Sigmoid colon (tissue), 7 donors: ENCODE measurements around the gene F12. TPM values are rescaled to one million over a fixed set of nuclear protein-coding genes. Genes with fewer than 3 reads are reported as not detected.

Experiments
- DNase-seq: peaks from one replicate; pipeline ENCODE4 v3.0.0-alpha.2; 2019
- H3K27ac ChIP-seq, 4 donors: fragments of 200-600 bp; sonication (generic); one replicate each; pipeline ENCODE4 v1.5.1; 2016 to 2019; ENCODE audit warnings: mild to moderate bottlenecking in 1 of 4
- H3K27me3 ChIP-seq, 3 donors: fragments of 200-600 bp; sonication (generic); one replicate each; pipeline ENCODE4 v1.5.1; 2019; ENCODE audit warnings: mild to moderate bottlenecking in 1 of 3
- H3K36me3 ChIP-seq, 4 donors: fragments of 200-600 bp; sonication (generic); one replicate each; pipeline ENCODE4 v1.5.1; 2016 to 2019
- H3K4me1 ChIP-seq, 4 donors: fragments of 200-600 bp; sonication (generic); one replicate each; pipeline ENCODE4 v1.5.1; 2017 to 2019
- H3K4me3 ChIP-seq, 4 donors: fragments of 200-600 bp; sonication (generic); one replicate each; pipeline ENCODE4 v1.5.1; 2017 to 2019; ENCODE audit warnings: mild to moderate bottlenecking in 2 of 4, moderate library complexity in 1 of 4
- H3K9me3 ChIP-seq, 4 donors: fragments of 200-600 bp in 3 of 4; sonication (generic) in 3 of 4; one replicate each; pipeline versions ENCODE4 v1.5.1 to v1.6.1; 2013 to 2019
- CTCF ChIP-seq, 4 experiments: fragments of 450-650 bp in 3 of 4; fragments of 200-600 bp in 1 of 4; IDR thresholded peaks; one replicate each; pipeline ENCODE4 v1.5.1; 2016 to 2019; ENCODE audit warnings: antibody characterized with exemption in 4 of 4, mild to moderate bottlenecking in 3 of 4, moderate library complexity in 2 of 4
- EP300 ChIP-seq, 4 donors: sonication (generic); formaldehyde crosslinking; IDR thresholded peaks; one replicate each; pipeline ENCODE4 v1.6.1; 2017; ENCODE audit warnings: antibody characterized with exemption in 4 of 4
- POLR2A ChIP-seq, 2 donors: fragments of 450-650 bp; IDR thresholded peaks; one replicate each; pipeline ENCODE4 v1.6.1; 2016; ENCODE audit warnings: antibody characterized with exemption in 2 of 2, mild to moderate bottlenecking in 2 of 2, moderate library complexity in 2 of 2
- POLR2AphosphoS5 ChIP-seq, 4 donors: sonication (generic); formaldehyde crosslinking; IDR thresholded peaks; one replicate each; pipeline ENCODE4 v1.6.1; 2017; ENCODE audit warnings: antibody characterized with exemption in 4 of 4
- WGBS, 2 donors: extraction: QIAGEN DNeasy Blood & Tissue Kit; methylation state at CpG; one replicate each; pipeline ENCODE4 v1.1.7; 2013; 5-methylcytosine and 5-hydroxymethylcytosine counted together
- intact Hi-C: fragments of 100-400 bp; cut with DNase I; formaldehyde crosslinking; loops from one replicate; pipeline ENCODE4 v1.15.1; 2023
- polyA plus RNA-seq, 3 donors: library from polyadenylated mRNA; stranded (reverse); fragments of 200-250 nt; gene quantifications; one replicate each; pipeline ENCODE4 v1.2.3, GENCODE V29; 2013
- total RNA-seq, 4 donors: library from RNA; depleted of rRNA; stranded (reverse); fragments of >200 nt; gene quantifications; one replicate each; pipeline ENCODE4 v1.1.0, GENCODE V29; 2016
- donor health status: healthy with polysubstance abuse.
- donor health status: Bipolar disorder and iron deficiency.
- donor health status: healthy.

F12 gene
- total and polyA plus RNA-seq, 7 donors, result 0.36 to 14.0 (median 2.2) TPM; not detected in 1

- Histone ChIP-seq H3K27ac (no peak overlapping the region), H3K9me3 (no peaks in the 10 kb centered on the region), H3K36me3 (no peaks in the 10 kb centered on the region), H3K27me3 (peaks cover 0 to 12% (median 4%) of the 10 kb centered on the region in 3 donors), H3K4me1 (peaks cover 0 to 7% (median 2%) of the 10 kb centered on the region in 4 donors), H3K4me3 (no peak overlapping the region)
- no peak for DNase-seq
- intact Hi-C loops, result no loop called here
- TF ChIP-seq EP300 (IDR thresholded peaks at IDR 0.05) (no peak), CTCF (IDR thresholded peaks at IDR 0.05) (no peak), POLR2A (IDR thresholded peaks at IDR 0.05) (no peak), POLR2AphosphoS5 (IDR thresholded peaks at IDR 0.05) (no peak)
- WGBS, 2 donors, result 66 to 73% methylated on average over 11 of the region's 11 CpGs
Measured at GRCh38 chr5:177385720-177386119, 23.6 kb downstream of the F12 start.

- H3K27ac ChIP-seq, result no peak within 1 kb of the TSS
- H3K9me3 ChIP-seq, result no peaks in the 10 kb centered on the region
- no peak for DNase-seq
- no peaks in the 10 kb centered on the region for H3K36me3 ChIP-seq
- WGBS, 2 donors, result 58 to 66% methylated on average over 4 of the region's 4 CpGs
- intact Hi-C loops, result no loop called here
- peaks cover 0 to 7% (median 0%) of the 10 kb centered on the region in 4 donors for H3K4me1 ChIP-seq
- peaks cover 0 to 4% (median 0%) of the 10 kb centered on the region in 3 donors for H3K27me3 ChIP-seq
- no peak for TF ChIP-seq EP300 (IDR thresholded peaks at IDR 0.05)
- no peak for TF ChIP-seq CTCF (IDR thresholded peaks at IDR 0.05)
- TF ChIP-seq POLR2AphosphoS5 (IDR thresholded peaks at IDR 0.05), result no peak
- no peak for TF ChIP-seq POLR2A (IDR thresholded peaks at IDR 0.05)
- H3K4me3 ChIP-seq, result no peak within 1 kb of the TSS
Measured at GRCh38 chr5:177384134-177384533, 25.2 kb downstream of the F12 start, which contains the start of gene SLC34A1. Gene SLC34A1, plus strand, starts transcription at chr5:177384434. Its CDS starts 1,308 bp downstream, at chr5:177385742.

- intact Hi-C loops, result no loop called here
- Histone ChIP-seq H3K27ac (no peak overlapping the region), H3K9me3 (no peaks in the 10 kb centered on the region), H3K27me3 (peaks cover 0 to under 1% (median 0%) of the 10 kb centered on the region in 3 donors), H3K4me3 (no peak overlapping the region), H3K4me1 (peaks cover 0 to 7% (median 0%) of the 10 kb centered on the region in 4 donors), H3K36me3 (no peaks in the 10 kb centered on the region)
- 89 to 94% methylated on average over 9 of the region's 9 CpGs for WGBS, 2 donors
- TF ChIP-seq EP300 (IDR thresholded peaks at IDR 0.05) (no peak), CTCF (IDR thresholded peaks at IDR 0.05) (no peak)
- DNase-seq, result no peak
Measured at GRCh38 chr5:177383181-177383580, 26.2 kb downstream of the F12 start.

GRCh38 chr5:177382423-177383029, 26.8 kb downstream of the F12 start:
- Histone ChIP-seq H3K9me3 (no peaks in the 10 kb centered on the region), H3K36me3 (no peaks in the 10 kb centered on the region), H3K27ac (no peak overlapping the region), H3K27me3 (no peaks in the 10 kb centered on the region), H3K4me3 (no peak overlapping the region), H3K4me1 (peaks cover 0 to 7% (median 0%) of the 10 kb centered on the region in 4 donors)
- TF ChIP-seq POLR2A (IDR thresholded peaks at IDR 0.05), result no peak
- peak in 3 of 4 experiments; percentile 11 to 28 (median 18) for TF ChIP-seq CTCF (IDR thresholded peaks at IDR 0.05)
- no peak for DNase-seq
- 27 to 34% methylated on average over 11 of the region's 11 CpGs for WGBS, 2 donors
- intact Hi-C loops, result no loop called here

- intact Hi-C loops, result no loop called here
- DNase-seq, result no peak
- H3K27me3 ChIP-seq, result no peaks in the 10 kb centered on the region
- no peaks in the 10 kb centered on the region for H3K9me3 ChIP-seq
- H3K36me3 ChIP-seq, result no peaks in the 10 kb centered on the region
- no peak overlapping the region for H3K4me3 ChIP-seq
- no peak overlapping the region for H3K27ac ChIP-seq
- H3K4me1 ChIP-seq, result peaks cover 0 to 7% (median 0%) of the 10 kb centered on the region in 4 donors
- TF ChIP-seq POLR2A (IDR thresholded peaks at IDR 0.05), result no peak
- no peak for TF ChIP-seq POLR2AphosphoS5 (IDR thresholded peaks at IDR 0.05)
- TF ChIP-seq CTCF (IDR thresholded peaks at IDR 0.05), result no peak
- TF ChIP-seq EP300 (IDR thresholded peaks at IDR 0.05), result no peak
- 90 to 94% methylated on average over 6 of the region's 6 CpGs for WGBS, 2 donors
Measured at GRCh38 chr5:177380805-177381126, 28.6 kb downstream of the F12 start.
